Testis (tissue), 3 donors: ENCODE results near the gene ENAH. TPM values are rescaled to one million over a fixed set of nuclear protein-coding genes. Genes with fewer than 3 reads are reported as not detected.

ENCODE experiments used
- DNase-seq: peaks from one replicate; pipeline ENCODE4 v3.0.0-alpha.2; 2019
- H3K27ac ChIP-seq, 2 donors: fragments of 200-600 bp; sonication (generic); one replicate each; pipeline ENCODE4 v1.5.1; 2019
- H3K27me3 ChIP-seq: fragments of 200-600 bp; sonication (generic); one replicate; pipeline ENCODE4 v1.5.1; 2019
- H3K36me3 ChIP-seq: fragments of 200-600 bp; sonication (generic); one replicate; pipeline ENCODE4 v1.5.1; 2017; ENCODE audit warnings: low read depth; ENCODE audit errors: missing control alignments
- H3K4me1 ChIP-seq: fragments of 200-600 bp; sonication (generic); one replicate; pipeline ENCODE4 v1.5.1; 2019
- H3K4me3 ChIP-seq, 2 donors: fragments of 200-600 bp; sonication (generic); one replicate each; pipeline ENCODE4 v1.5.1; 2017 to 2019
- H3K9me3 ChIP-seq: fragments of 200-600 bp; sonication (generic); one replicate; pipeline ENCODE4 v1.5.1; 2017
- POLR2A ChIP-seq: fragments of 450-650 bp; IDR thresholded peaks from one replicate; pipeline ENCODE4 v1.6.1; 2017; ENCODE audit warnings: antibody characterized with exemption, mild to moderate bottlenecking, moderate library complexity
- WGBS, 2 donors: methylation state at CpG; one replicate each; pipeline ENCODE4 v1.1.5; 2018; 5-methylcytosine and 5-hydroxymethylcytosine counted together
- intact Hi-C: fragments of 100-400 bp; cut with DNase I; formaldehyde crosslinking; loops from one replicate; pipeline ENCODE4 v1.15.1; 2023; ENCODE audit warnings: low total_unique reads
- polyA plus RNA-seq: library from polyadenylated mRNA; stranded (reverse); fragments of 350-450 nt; fragmentation: Illumina TruSeq; extraction: RNeasy Lipid Tissue Mini Kit (QIAGEN cat#74804); gene quantifications from one replicate; pipeline ENCODE4 v1.2.3, GENCODE V29; 2014; ENCODE audit warnings: low read depth, low replicate concordance; ENCODE audit not compliant: insufficient read depth
- total RNA-seq, 2 donors: library from RNA; depleted of rRNA; stranded (reverse); fragments of >200 nt; gene quantifications; one replicate each; pipeline ENCODE4 v1.2.3, GENCODE V29; 2016
- TF ChIP-seq, protein P1 (sequence below), 3 experiments: fragments of 450-650 bp in 2 of 3; fragments of 200-600 bp in 1 of 3; sonication (generic) in 1 of 3; IDR thresholded peaks; one replicate each; pipeline ENCODE4 v1.5.1; 2016 to 2019; ENCODE audit warnings: antibody characterized with exemption in 3 of 3, mild to moderate bottlenecking in 2 of 3, moderate library complexity in 1 of 3

Gene ENAH
- total and polyA plus RNA-seq, 3 donors from 2014 or later, result 84.3 to 132 (median 122) TPM

- 71 to 72% methylated on average over 4 of the region's 4 CpGs for WGBS, 2 donors
Observed at GRCh38 chr1:225523263-225523950, 129.5 kb downstream of the ENAH start.

DNA sequence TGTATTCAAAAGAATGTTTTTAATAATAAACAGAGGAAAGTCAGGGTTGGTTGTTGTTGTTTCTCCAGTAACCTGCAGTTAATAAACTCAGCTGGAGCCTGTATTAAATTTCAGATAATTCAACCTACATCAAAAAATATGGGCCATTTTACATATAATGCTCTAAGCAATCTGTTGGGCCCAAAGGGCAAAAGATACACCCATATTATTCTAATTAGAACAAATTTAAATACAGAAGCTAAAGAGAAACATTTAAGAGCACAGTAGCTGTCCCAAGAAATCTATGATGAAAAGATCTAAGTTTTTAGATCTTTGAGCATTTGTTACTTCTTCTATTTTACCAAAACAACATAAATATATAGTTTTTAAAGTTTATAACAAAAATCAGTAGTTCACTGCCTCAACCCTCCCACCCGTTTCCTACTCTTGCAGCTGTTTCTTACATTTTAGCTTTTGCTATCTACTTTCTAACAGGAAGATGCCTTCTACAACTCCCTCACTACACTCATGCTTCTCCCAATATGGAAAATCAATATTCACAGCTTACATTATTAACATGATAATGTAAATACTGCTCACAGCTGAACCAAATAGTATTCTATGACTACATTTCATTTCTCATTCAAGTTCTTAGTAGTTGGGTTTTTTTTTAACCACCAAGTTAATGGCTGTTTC is 130.2 kb downstream of the ENAH start:
- no peaks in the 10 kb centered on the region for H3K36me3 ChIP-seq
- intact Hi-C loops, result no loop called here
- no peaks in the 10 kb centered on the region for H3K27me3 ChIP-seq
- no peak overlapping the region for H3K4me3 ChIP-seq
- TF ChIP-seq, protein P1, sequence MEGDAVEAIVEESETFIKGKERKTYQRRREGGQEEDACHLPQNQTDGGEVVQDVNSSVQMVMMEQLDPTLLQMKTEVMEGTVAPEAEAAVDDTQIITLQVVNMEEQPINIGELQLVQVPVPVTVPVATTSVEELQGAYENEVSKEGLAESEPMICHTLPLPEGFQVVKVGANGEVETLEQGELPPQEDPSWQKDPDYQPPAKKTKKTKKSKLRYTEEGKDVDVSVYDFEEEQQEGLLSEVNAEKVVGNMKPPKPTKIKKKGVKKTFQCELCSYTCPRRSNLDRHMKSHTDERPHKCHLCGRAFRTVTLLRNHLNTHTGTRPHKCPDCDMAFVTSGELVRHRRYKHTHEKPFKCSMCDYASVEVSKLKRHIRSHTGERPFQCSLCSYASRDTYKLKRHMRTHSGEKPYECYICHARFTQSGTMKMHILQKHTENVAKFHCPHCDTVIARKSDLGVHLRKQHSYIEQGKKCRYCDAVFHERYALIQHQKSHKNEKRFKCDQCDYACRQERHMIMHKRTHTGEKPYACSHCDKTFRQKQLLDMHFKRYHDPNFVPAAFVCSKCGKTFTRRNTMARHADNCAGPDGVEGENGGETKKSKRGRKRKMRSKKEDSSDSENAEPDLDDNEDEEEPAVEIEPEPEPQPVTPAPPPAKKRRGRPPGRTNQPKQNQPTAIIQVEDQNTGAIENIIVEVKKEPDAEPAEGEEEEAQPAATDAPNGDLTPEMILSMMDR (IDR thresholded peaks at IDR 0.05), result no peak
- TF ChIP-seq POLR2A, result no peak
- no peak overlapping the region for H3K27ac ChIP-seq
- H3K4me1 ChIP-seq, result no peaks in the 10 kb centered on the region
- 73 to 74% methylated on average over 1 of the region's 1 CpG for WGBS, 2 donors
- no peaks in the 10 kb centered on the region for H3K9me3 ChIP-seq
- no peak for DNase-seq

More at GRCh38 chr1:225523263-225523950, 129.5 kb downstream of the ENAH start:
- no peaks in the 10 kb centered on the region for H3K27me3 ChIP-seq
- no peak for DNase-seq
- H3K4me1 ChIP-seq, result no peaks in the 10 kb centered on the region
- H3K27ac ChIP-seq, result no peak overlapping the region
- H3K4me3 ChIP-seq, result no peak overlapping the region
- H3K36me3 ChIP-seq, result no peaks in the 10 kb centered on the region
- TF ChIP-seq, protein P1 (IDR thresholded peaks at IDR 0.05), result no peak
- no peak for TF ChIP-seq POLR2A
- no peaks in the 10 kb centered on the region for H3K9me3 ChIP-seq
- intact Hi-C loops, result no loop called here

DNA sequence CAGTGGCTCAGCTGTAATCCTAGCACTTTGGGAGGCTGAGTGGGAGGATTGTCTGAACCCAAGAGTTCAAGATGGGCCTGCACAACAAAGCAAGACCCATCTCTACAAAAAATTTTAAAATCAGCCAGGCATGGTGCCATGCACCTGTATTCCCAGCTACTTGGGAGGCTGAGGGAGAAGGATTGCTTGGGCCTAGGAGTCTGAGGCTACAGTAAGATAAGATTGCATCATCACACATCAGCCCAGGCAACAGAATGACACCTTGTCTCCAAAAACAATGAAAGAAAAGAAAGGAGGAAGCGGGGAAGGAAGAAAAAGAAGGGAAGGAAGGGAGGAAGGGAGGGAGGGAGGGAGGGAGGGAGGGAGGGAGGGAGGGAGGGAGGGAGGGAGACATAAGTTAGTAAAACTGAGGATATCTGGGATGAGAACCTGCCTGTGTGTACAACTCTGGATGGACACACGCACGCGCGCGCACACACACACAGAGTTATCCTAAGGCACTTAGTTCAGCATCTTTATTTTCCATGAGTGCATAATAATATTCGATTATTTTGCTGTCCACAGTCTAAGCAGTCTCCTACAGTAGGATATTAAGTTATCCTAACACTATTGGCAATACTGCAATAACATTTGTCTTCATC is 132.2 kb downstream of the ENAH start:
- TF ChIP-seq, protein P1 (IDR thresholded peaks at IDR 0.05), result no peak
- no peak for TF ChIP-seq POLR2A
- Histone ChIP-seq H3K36me3 (no peaks in the 10 kb centered on the region), H3K4me3 (no peak overlapping the region), H3K4me1 (no peaks in the 10 kb centered on the region), H3K27ac (no peak overlapping the region), H3K9me3 (no peaks in the 10 kb centered on the region), H3K27me3 (no peaks in the 10 kb centered on the region)
- DNase-seq, result no peak
- 92 to 93% methylated on average over 7 of the region's 7 CpGs for WGBS, 2 donors
- intact Hi-C loops, result no loop called here

- 89 to 91% methylated on average over 19 of the region's 19 CpGs for WGBS, 2 donors
- intact Hi-C loops, result no loop called here
- Histone ChIP-seq H3K4me3 (no peak overlapping the region), H3K27me3 (no peaks in the 10 kb centered on the region), H3K9me3 (no peaks in the 10 kb centered on the region), H3K4me1 (no peaks in the 10 kb centered on the region), H3K36me3 (no peaks in the 10 kb centered on the region), H3K27ac (no peak overlapping the region)
- TF ChIP-seq POLR2A, result no peak
- TF ChIP-seq, protein P1 (IDR thresholded peaks at IDR 0.05), result no peak
- DNase-seq, result no peak
Observed at GRCh38 chr1:225519166-225519863, 133.6 kb downstream of the ENAH start.
